A673 (cell line): ENCODE data around the gene PLEKHO2.

Experiments
- EZH2 ChIP-seq: fragments of 200-600 bp; sonication (generic); IDR thresholded peaks from 2 replicates; pipeline ENCODE4 v1.6.1; 2017; ENCODE audit warnings: borderline replicate concordance, low read depth, mild to moderate bottlenecking, mixed read lengths, antibody characterized with exemption, low read length; ENCODE audit not compliant: poor library complexity, severe bottlenecking
- TF ChIP-seq, protein P1 (sequence below): fragments of 300-800, 200-600 bp; sonication (generic); conservative IDR thresholded peaks from 2 replicates; pipeline ENCODE4 v1.5.1; 2017; ENCODE audit warnings: low read depth, mild to moderate bottlenecking, antibody characterized with exemption, low read length, moderate library complexity, mixed read lengths

DNA sequence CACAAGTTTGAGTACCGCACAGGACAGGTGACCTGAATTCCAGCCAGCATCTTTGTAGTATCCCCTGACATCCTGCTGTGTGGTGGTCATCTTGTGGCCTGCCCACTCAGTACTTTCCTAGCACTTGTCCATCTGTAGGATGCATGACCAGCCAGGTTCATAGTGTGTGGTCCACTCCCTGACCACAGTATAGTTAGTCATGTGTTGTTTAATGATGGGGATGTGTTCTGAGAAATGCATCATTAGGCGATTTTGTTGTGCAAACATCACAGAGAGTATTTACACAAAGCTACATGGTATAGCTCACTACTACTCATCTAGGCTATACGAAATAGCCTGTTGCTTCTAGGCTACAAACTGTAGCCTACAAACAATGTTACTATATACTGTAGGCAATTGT is 49.4 kb upstream of the PLEKHO2 start:
- TF ChIP-seq, protein P1, sequence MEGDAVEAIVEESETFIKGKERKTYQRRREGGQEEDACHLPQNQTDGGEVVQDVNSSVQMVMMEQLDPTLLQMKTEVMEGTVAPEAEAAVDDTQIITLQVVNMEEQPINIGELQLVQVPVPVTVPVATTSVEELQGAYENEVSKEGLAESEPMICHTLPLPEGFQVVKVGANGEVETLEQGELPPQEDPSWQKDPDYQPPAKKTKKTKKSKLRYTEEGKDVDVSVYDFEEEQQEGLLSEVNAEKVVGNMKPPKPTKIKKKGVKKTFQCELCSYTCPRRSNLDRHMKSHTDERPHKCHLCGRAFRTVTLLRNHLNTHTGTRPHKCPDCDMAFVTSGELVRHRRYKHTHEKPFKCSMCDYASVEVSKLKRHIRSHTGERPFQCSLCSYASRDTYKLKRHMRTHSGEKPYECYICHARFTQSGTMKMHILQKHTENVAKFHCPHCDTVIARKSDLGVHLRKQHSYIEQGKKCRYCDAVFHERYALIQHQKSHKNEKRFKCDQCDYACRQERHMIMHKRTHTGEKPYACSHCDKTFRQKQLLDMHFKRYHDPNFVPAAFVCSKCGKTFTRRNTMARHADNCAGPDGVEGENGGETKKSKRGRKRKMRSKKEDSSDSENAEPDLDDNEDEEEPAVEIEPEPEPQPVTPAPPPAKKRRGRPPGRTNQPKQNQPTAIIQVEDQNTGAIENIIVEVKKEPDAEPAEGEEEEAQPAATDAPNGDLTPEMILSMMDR, result no peak
- no peak for TF ChIP-seq EZH2
